Measurements from ENCODE around the gene TNFSF15. TPM values are rescaled to one million over a fixed set of nuclear protein-coding genes. Genes with fewer than 3 reads are reported as not detected.

The TNFSF15 gene
- total and polyA plus RNA-seq, 2 donors (not counting 1 experiment from before 2014, with no cell fraction given) = 0.03 TPM; not detected in 1

DNA sequence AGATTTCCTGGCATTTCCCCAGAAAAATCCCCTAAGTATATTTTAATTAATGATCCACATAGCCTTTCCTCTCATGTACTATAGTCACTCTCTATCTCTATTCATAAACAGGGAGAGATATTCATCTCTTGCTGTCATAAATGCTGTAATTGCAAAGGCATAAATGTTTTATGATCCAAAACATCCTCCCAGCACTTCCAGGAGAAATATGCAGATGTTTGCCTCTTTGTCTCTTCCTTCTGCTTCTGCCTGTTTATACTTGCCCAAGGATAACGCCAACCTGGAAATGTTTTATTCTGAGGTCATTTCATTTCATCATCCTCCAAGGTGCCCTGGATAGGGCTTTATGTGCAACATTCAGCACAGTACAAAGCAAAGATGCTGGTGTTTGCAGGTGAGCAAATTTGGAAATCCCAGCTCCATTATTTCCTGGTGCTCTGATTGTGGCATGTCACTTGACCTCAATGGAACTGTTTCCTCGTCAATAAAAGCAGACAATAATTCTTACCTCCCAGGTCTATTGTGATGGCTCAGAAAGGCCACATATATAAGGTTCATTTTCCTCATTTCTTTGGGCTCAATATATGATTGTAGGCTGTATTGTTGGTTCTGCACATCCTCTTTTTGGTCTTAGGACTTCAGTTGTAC is 6.9 kb downstream of the TNFSF15 start:
- TF ChIP-seq, protein P1, sequence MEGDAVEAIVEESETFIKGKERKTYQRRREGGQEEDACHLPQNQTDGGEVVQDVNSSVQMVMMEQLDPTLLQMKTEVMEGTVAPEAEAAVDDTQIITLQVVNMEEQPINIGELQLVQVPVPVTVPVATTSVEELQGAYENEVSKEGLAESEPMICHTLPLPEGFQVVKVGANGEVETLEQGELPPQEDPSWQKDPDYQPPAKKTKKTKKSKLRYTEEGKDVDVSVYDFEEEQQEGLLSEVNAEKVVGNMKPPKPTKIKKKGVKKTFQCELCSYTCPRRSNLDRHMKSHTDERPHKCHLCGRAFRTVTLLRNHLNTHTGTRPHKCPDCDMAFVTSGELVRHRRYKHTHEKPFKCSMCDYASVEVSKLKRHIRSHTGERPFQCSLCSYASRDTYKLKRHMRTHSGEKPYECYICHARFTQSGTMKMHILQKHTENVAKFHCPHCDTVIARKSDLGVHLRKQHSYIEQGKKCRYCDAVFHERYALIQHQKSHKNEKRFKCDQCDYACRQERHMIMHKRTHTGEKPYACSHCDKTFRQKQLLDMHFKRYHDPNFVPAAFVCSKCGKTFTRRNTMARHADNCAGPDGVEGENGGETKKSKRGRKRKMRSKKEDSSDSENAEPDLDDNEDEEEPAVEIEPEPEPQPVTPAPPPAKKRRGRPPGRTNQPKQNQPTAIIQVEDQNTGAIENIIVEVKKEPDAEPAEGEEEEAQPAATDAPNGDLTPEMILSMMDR (IDR thresholded peaks at IDR 0.05) = no peak
- TF ChIP-seq EZH2 (IDR thresholded peaks at IDR 0.05; ENCODE audit: borderline replicate concordance, insufficient read depth, low read depth, low read length, poor library complexity, severe bottlenecking) = no peak
- no peak overlapping the region for H2AFZ ChIP-seq (ENCODE audit: insufficient read depth, low read depth, low read length, poor library complexity, severe bottlenecking)
- POLR2A ChIA-PET = no interaction called here
- no peaks in the 10 kb centered on the region for H4K20me1 ChIP-seq (ENCODE audit: control insufficient read depth, insufficient read depth, low read length, poor library complexity, severe bottlenecking)
- H3K27me3 Mint-ChIP-seq = peaks cover 7% of the 10 kb centered on the region
- DNase-seq (no peak), ATAC-seq (ENCODE audit: low read depth) (no peak)
- H3K4me3 Mint-ChIP-seq = no peak overlapping the region
- no peak overlapping the region for H3K4me3 ChIP-seq (ENCODE audit: control extremely low read depth in 1 of 5, extremely low read depth in 1 of 5, insufficient read depth in 1 of 5, low read depth in 2 of 5, low read length in 4 of 5)
- no peaks in the 10 kb centered on the region for H3K9me3 ChIP-seq (ENCODE audit: control extremely low read depth in 1 of 3, control insufficient read depth in 2 of 3, insufficient read depth in 1 of 3, low read length in 2 of 3)
- H3K4me1 Mint-ChIP-seq = peaks cover under 1% of the 10 kb centered on the region
- H3K79me2 ChIP-seq (ENCODE audit: control insufficient read depth, insufficient read depth, low read length) = no peaks in the 10 kb centered on the region
- WGBS (ENCODE audit: insufficient coverage) = no CpG with 5 or more reads among the region's 2 CpGs
- CTCF ChIA-PET = no interaction called here
- intact Hi-C loops (cut with micrococcal nuclease) = no loop called here
- no peak overlapping the region for H3K4me2 ChIP-seq (replicated peaks; ENCODE audit: low read depth, low read length, poor library complexity, severe bottlenecking)
- no peak overlapping the region for H3K27ac Mint-ChIP-seq
- H3K4me1 ChIP-seq (ENCODE audit: control insufficient read depth in 2 of 2, insufficient read depth in 2 of 2, low read length in 2 of 2) = no peaks in the 10 kb centered on the region
- H3K27me3 ChIP-seq (replicated peaks in 1 of 4; ENCODE audit: control extremely low read depth in 1 of 4, control insufficient read depth in 3 of 4, insufficient read depth in 4 of 4, low read length in 3 of 4) = no peaks in the 10 kb centered on the region
- no peaks in the 10 kb centered on the region for H3K9me3 Mint-ChIP-seq (ENCODE audit: insufficient read depth)
- H3K9ac ChIP-seq (ENCODE audit: low read length) = no peak overlapping the region
- H3K36me3 ChIP-seq (replicated peaks in 1 of 2; ENCODE audit: control extremely low read depth in 1 of 2, control insufficient read depth in 1 of 2, extremely low read depth in 1 of 2, insufficient read depth in 2 of 2, low read length in 1 of 2) = no peaks in the 10 kb centered on the region
- H3K27ac ChIP-seq (ENCODE audit: low read length in 2 of 2) = no peak overlapping the region

DNA sequence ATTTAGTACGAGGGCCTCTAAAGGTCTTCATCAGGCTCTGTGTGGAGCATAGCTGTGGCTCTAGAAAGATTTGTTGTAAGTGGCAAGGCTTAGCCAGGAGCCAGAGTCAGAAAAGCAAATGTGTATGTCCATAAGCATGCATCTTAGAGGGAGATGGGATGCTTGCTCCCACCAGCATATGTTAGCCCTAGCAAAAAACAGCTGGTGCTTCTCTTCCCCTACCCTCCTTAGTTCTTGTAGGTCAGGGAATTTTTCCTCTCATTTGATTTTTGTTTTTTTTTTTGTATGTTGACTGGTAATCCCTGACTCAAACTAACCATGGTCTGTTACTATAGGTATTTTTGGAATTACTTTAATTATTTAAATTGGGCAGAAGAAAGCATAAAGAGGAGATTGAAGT is 7.7 kb downstream of the TNFSF15 start:
- Mint-ChIP-seq H3K4me3 (no peak overlapping the region), H3K27ac (no peak overlapping the region), H3K27me3 (peaks cover 7% of the 10 kb centered on the region), H3K9me3 (ENCODE audit: insufficient read depth) (no peaks in the 10 kb centered on the region), H3K4me1 (no peaks in the 10 kb centered on the region)
- Histone ChIP-seq H3K27me3 (replicated peaks in 1 of 4; ENCODE audit: control extremely low read depth in 1 of 4, control insufficient read depth in 3 of 4, insufficient read depth in 4 of 4, low read length in 3 of 4) (no peaks in the 10 kb centered on the region), H3K79me2 (ENCODE audit: control insufficient read depth, insufficient read depth, low read length) (no peaks in the 10 kb centered on the region), H3K4me3 (ENCODE audit: control extremely low read depth in 1 of 5, extremely low read depth in 1 of 5, insufficient read depth in 1 of 5, low read depth in 2 of 5, low read length in 4 of 5) (no peak overlapping the region), H4K20me1 (ENCODE audit: control insufficient read depth, insufficient read depth, low read length, poor library complexity, severe bottlenecking) (no peaks in the 10 kb centered on the region), H3K9me3 (ENCODE audit: control extremely low read depth in 1 of 3, control insufficient read depth in 2 of 3, insufficient read depth in 1 of 3, low read length in 2 of 3) (no peaks in the 10 kb centered on the region), H3K4me2 (replicated peaks; ENCODE audit: low read depth, low read length, poor library complexity, severe bottlenecking) (no peak overlapping the region), H2AFZ (ENCODE audit: insufficient read depth, low read depth, low read length, poor library complexity, severe bottlenecking) (no peak overlapping the region), H3K27ac (ENCODE audit: low read length in 2 of 2) (no peak overlapping the region), H3K36me3 (replicated peaks in 1 of 2; ENCODE audit: control extremely low read depth in 1 of 2, control insufficient read depth in 1 of 2, extremely low read depth in 1 of 2, insufficient read depth in 2 of 2, low read length in 1 of 2) (no peaks in the 10 kb centered on the region), H3K9ac (ENCODE audit: low read length) (no peak overlapping the region), H3K4me1 (ENCODE audit: control insufficient read depth in 2 of 2, insufficient read depth in 2 of 2, low read length in 2 of 2) (no peaks in the 10 kb centered on the region)
- ChIA-PET POLR2A (no interaction called here), CTCF (no interaction called here)
- TF ChIP-seq EZH2 (IDR thresholded peaks at IDR 0.05; ENCODE audit: borderline replicate concordance, insufficient read depth, low read depth, low read length, poor library complexity, severe bottlenecking) = no peak
- TF ChIP-seq, protein P1 (IDR thresholded peaks at IDR 0.05) = no peak
- DNase-seq (no peak), ATAC-seq (ENCODE audit: low read depth) (no peak)
- intact Hi-C loops (cut with micrococcal nuclease) = no loop called here
- 100% methylated on average over 1 of the region's 1 CpG for WGBS (ENCODE audit: insufficient coverage)
